MM.1S (cell line): ENCODE results near the gene RASSF6.

ENCODE experiments used
- DNase-seq: peaks from one replicate; pipeline ENCODE4 v3.0.0-alpha.2; 2015
- H2AFZ ChIP-seq: fragments of 300-600 bp; sonication (generic); 2 replicates; pipeline ENCODE4 v1.6.0; 2016; ENCODE audit warnings: antibody characterized with exemption, low read length
- H3F3A ChIP-seq: fragments of 300-600 bp; sonication (generic); 2 replicates; pipeline ENCODE4 v1.6.1; 2016; ENCODE audit warnings: mild to moderate bottlenecking, antibody characterized with exemption, low read length, moderate library complexity, mixed read lengths; ENCODE audit not compliant: insufficient read depth
- H3K27ac ChIP-seq: fragments of 300-600 bp; sonication (generic); 2 replicates; pipeline ENCODE4 v1.5.1; 2016; ENCODE audit warnings: mild to moderate bottlenecking, low read length
- H3K27me3 ChIP-seq: fragments of 300-600 bp; sonication (generic); replicated peaks from 2 replicates; pipeline ENCODE4 v1.6.0; 2016; ENCODE audit warnings: low read length; ENCODE audit not compliant: insufficient read depth
- H3K36me3 ChIP-seq: fragments of 300-600 bp; sonication (generic); replicated peaks from 2 replicates; pipeline ENCODE4 v1.6.1; 2016; ENCODE audit warnings: mild to moderate bottlenecking, low read length, mixed read lengths; ENCODE audit not compliant: insufficient read depth
- H3K4me1 ChIP-seq: fragments of 300-600 bp; sonication (generic); 2 replicates; pipeline ENCODE4 v1.6.1; 2016; ENCODE audit warnings: low read length, mixed read lengths
- H3K4me2 ChIP-seq: fragments of 300-600 bp; sonication (generic); 2 replicates; pipeline ENCODE4 v1.6.0; 2016; ENCODE audit warnings: low read depth, low read length
- H3K4me3 ChIP-seq: fragments of 300-600 bp; sonication (generic); 2 replicates; pipeline ENCODE4 v1.5.1; 2016; ENCODE audit warnings: low read length, mixed read lengths
- H3K79me2 ChIP-seq: fragments of 300-600 bp; sonication (generic); 2 replicates; pipeline ENCODE4 v1.6.1; 2016; ENCODE audit warnings: mixed run types, low read length, mixed read lengths
- H3K9ac ChIP-seq: fragments of 300-600 bp; sonication (generic); 2 replicates; pipeline ENCODE4 v1.6.1; 2016; ENCODE audit warnings: low read length, mixed read lengths
- H3K9me2 ChIP-seq: fragments of 300-600 bp; sonication (generic); replicated peaks from 2 replicates; pipeline ENCODE4 v1.6.1; 2016; ENCODE audit warnings: mild to moderate bottlenecking, low read length, mixed read lengths; ENCODE audit not compliant: insufficient read depth
- H3K9me3 ChIP-seq: fragments of 300-600 bp; sonication (generic); replicated peaks from 2 replicates; pipeline ENCODE4 v1.6.1; 2016; ENCODE audit warnings: mild to moderate bottlenecking, low read length, mixed read lengths; ENCODE audit not compliant: insufficient read depth
- H4K20me1 ChIP-seq: fragments of 300-600 bp; sonication (generic); 2 replicates; pipeline ENCODE4 v1.6.1; 2016; ENCODE audit warnings: mild to moderate bottlenecking, low read length, moderate library complexity, mixed read lengths; ENCODE audit not compliant: insufficient read depth
- CTCF ChIP-seq: fragments of 300-600 bp; sonication (generic); IDR thresholded peaks from 2 replicates; pipeline ENCODE4 v1.5.1; 2016; ENCODE audit warnings: antibody characterized with exemption, low read length, mixed read lengths
- EZH2 ChIP-seq: fragments of 300-600 bp; sonication (generic); optimal IDR thresholded peaks from 2 replicates; pipeline ENCODE3; 2017; ENCODE audit warnings: low read depth, mild to moderate bottlenecking, antibody characterized with exemption, low read length, mixed read lengths
- EZH2phosphoT487 ChIP-seq: fragments of 300-600 bp; sonication (generic); IDR thresholded peaks from 2 replicates; pipeline ENCODE4 v1.6.1; 2018; ENCODE audit warnings: antibody characterized with exemption, low read length

RASSF6 gene

GRCh38 chr4:73662709-73663546 is 42.7 kb upstream of the RASSF6 start:
- Histone ChIP-seq H3K9me3 (no peaks in the 10 kb centered on the region), H3K79me2 (no peaks in the 10 kb centered on the region), H3F3A (no peaks in the 10 kb centered on the region), H3K27me3 (no peaks in the 10 kb centered on the region), H3K4me3 (no peak overlapping the region), H4K20me1 (no peaks in the 10 kb centered on the region), H2AFZ (no peak overlapping the region), H3K4me1 (no peaks in the 10 kb centered on the region), H3K9ac (no peak overlapping the region), H3K27ac (no peak overlapping the region), H3K9me2 (no peaks in the 10 kb centered on the region), H3K36me3 (no peaks in the 10 kb centered on the region), H3K4me2 (no peak overlapping the region)
- TF ChIP-seq EZH2 (no peak), CTCF (peak; percentile 43)
- DNase-seq: peak; percentile 20

GRCh38 chr4:73661646-73662119 is 41.4 kb upstream of the RASSF6 start:
- Histone ChIP-seq H3K27me3 (no peaks in the 10 kb centered on the region), H2AFZ (no peak overlapping the region), H3K9me2 (no peaks in the 10 kb centered on the region), H4K20me1 (no peaks in the 10 kb centered on the region), H3K4me1 (no peaks in the 10 kb centered on the region), H3K9me3 (no peaks in the 10 kb centered on the region), H3K27ac (no peak overlapping the region), H3F3A (no peaks in the 10 kb centered on the region), H3K4me3 (no peak overlapping the region), H3K36me3 (no peaks in the 10 kb centered on the region), H3K79me2 (no peaks in the 10 kb centered on the region), H3K4me2 (no peak overlapping the region), H3K9ac (no peak overlapping the region)
- TF ChIP-seq CTCF (no peak), EZH2 (no peak), EZH2phosphoT487 (no peak)
- no peak for DNase-seq

GRCh38 chr4:73660808-73661207 is 40.6 kb upstream of the RASSF6 start:
- Histone ChIP-seq H3K4me2 (no peak overlapping the region), H3F3A (no peaks in the 10 kb centered on the region), H3K9ac (no peak overlapping the region), H3K36me3 (no peaks in the 10 kb centered on the region), H3K79me2 (no peaks in the 10 kb centered on the region), H3K4me3 (no peak overlapping the region), H3K27ac (no peak overlapping the region), H3K27me3 (no peaks in the 10 kb centered on the region), H4K20me1 (no peaks in the 10 kb centered on the region), H3K9me2 (no peaks in the 10 kb centered on the region), H3K4me1 (no peaks in the 10 kb centered on the region), H2AFZ (no peak overlapping the region), H3K9me3 (no peaks in the 10 kb centered on the region)
- no peak for DNase-seq
- TF ChIP-seq EZH2phosphoT487 (no peak), EZH2 (no peak), CTCF (no peak)
